ENCODE results near the gene KIF12.

Gene KIF12

DNA sequence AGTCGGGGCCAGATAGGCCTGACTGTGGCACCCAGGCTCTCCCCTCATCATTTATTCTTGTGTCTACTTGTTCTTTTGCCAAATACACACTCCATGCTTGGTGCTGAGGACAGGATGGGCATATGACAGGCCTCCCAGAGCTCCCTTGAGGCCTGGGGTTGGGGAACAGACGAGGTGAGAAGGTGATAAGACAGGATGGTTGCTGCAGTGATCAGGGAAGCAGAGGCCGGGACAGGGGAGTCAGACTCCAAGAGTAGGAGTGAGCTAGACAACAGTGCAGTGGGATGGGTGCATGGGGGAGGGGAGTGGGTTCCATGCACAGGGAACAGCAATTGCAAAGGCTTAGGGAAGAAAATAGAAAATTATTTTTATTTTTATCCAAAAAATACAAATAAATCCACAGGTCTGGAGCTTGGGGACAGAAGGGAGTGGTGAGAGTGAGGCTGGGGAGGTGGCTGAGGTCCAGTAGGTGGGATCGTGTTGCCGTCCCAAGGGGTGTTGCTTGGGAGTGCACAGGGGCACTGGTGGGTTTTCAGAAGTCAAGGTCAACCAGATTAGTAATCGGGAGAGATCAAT lies 17.6 kb downstream of the KIF12 start:
- TF ChIP-seq, protein P1, sequence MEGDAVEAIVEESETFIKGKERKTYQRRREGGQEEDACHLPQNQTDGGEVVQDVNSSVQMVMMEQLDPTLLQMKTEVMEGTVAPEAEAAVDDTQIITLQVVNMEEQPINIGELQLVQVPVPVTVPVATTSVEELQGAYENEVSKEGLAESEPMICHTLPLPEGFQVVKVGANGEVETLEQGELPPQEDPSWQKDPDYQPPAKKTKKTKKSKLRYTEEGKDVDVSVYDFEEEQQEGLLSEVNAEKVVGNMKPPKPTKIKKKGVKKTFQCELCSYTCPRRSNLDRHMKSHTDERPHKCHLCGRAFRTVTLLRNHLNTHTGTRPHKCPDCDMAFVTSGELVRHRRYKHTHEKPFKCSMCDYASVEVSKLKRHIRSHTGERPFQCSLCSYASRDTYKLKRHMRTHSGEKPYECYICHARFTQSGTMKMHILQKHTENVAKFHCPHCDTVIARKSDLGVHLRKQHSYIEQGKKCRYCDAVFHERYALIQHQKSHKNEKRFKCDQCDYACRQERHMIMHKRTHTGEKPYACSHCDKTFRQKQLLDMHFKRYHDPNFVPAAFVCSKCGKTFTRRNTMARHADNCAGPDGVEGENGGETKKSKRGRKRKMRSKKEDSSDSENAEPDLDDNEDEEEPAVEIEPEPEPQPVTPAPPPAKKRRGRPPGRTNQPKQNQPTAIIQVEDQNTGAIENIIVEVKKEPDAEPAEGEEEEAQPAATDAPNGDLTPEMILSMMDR (IDR thresholded peaks at IDR 0.05; ENCODE audit: borderline replicate concordance, control extremely low read depth, extremely low read depth, insufficient read depth, missing control alignments), result no peak
- in situ Hi-C loops (cut with MboI; ENCODE audit: low sequenced_read_pairs, unreplicated experiment), result no loop called here
- DNase-seq (ENCODE audit: low spot score), result no peak

DNA sequence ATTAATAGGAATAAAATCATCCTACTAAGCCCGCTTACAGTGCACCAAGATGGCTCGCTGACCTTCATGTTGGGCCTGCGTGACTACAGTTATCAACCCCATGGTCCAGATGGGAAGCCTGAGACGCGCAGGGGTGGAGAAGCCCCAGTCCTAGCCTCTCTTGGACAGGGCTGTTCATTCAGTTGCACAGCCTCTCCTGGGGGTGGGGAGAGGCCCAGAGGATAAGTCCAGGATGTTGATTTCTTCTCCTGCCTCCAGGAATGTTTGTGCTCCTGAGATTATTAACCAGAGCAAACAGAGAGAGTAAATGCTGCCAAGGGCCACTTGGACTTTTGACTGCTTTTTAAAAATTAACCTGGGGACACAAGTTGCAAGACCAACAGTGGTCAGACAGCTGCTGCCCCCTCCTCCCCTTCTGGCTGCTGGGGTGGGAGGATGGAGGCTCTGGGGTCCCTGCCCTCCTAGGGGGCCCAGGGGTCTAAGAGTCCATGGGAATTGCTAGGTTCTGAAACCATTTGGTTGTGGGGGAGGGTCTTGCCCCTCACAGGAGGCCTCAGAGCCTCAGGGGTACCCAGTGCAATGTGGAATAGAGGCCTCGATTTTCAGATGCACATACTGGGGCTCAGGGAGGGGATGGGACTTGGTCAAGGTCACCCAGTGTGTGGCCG lies 18.2 kb downstream of the KIF12 start:
- DNase-seq (ENCODE audit: low spot score), result no peak
- in situ Hi-C loops (cut with MboI; ENCODE audit: low sequenced_read_pairs, unreplicated experiment), result no loop called here
- TF ChIP-seq, protein P1 (IDR thresholded peaks at IDR 0.05; ENCODE audit: borderline replicate concordance, control extremely low read depth, extremely low read depth, insufficient read depth, missing control alignments), result no peak

DNA sequence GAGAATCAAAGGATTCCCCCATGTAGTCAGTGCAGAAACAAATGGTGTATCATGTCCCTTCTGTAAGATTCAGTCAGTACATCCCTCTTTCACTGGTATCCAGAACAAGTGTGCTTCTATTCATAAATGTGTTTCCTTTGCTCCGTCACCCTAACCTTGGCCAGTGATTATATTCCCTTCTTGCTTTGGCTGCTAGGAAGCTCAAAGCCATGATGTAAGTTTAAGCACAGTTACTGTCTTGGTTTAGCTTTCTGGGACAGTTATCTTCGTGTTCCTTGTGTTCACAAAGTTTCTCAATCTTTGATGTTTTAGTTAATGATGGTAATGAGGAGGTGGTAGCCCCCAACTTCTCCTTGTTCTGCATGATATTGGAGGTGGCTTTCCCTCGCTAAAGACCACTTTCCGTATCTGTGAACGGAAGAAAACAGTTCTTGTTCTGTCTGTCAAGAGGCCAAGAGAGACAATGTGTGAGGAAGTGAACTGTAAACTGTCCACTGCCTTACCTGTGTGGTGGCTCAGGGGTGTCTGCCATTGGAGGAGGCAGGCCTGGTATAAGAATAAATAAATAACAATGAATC lies 18.8 kb downstream of the KIF12 start:
- no peak for DNase-seq (ENCODE audit: low spot score)
- TF ChIP-seq, protein P1 (IDR thresholded peaks at IDR 0.05; ENCODE audit: borderline replicate concordance, control extremely low read depth, extremely low read depth, insufficient read depth, missing control alignments), result no peak
- in situ Hi-C loops (cut with MboI; ENCODE audit: low sequenced_read_pairs, unreplicated experiment), result no loop called here

DNA sequence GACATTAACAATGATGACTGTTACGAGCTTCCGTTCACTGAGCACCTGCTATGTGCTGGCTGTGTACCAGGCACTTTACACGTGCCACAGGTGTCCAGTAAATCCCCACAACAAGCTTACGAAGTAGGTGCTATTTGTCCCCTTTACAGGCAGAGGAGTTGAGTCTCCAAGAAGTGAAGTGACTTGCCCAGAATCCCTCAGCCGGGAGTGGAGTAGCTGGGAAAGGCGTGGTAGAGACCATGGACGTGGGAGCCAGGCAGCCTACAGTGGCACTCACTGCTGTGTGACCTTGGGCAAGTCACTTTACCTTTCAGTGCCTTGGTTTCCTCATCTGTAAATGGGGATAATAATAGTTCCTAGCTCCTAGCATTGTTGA lies 20.3 kb downstream of the KIF12 start:
- in situ Hi-C loops (cut with MboI; ENCODE audit: low sequenced_read_pairs, unreplicated experiment), result no loop called here
- TF ChIP-seq, protein P1 (IDR thresholded peaks at IDR 0.05; ENCODE audit: borderline replicate concordance, control extremely low read depth, extremely low read depth, insufficient read depth, missing control alignments), result no peak
- no peak for DNase-seq (ENCODE audit: low spot score)

GRCh38 chr9:114078021-114078780 lies 20.9 kb downstream of the KIF12 start, which contains the start of gene AMBP:
TSS of gene AMBP (minus strand) at chr9:114078300. CDS start at chr9:114078209, 91 bp downstream.
- in situ Hi-C loops (cut with MboI; ENCODE audit: low sequenced_read_pairs, unreplicated experiment), result no loop called here
- DNase-seq (ENCODE audit: low spot score), result no peak

More at GRCh38 chr9:114078021-114078780, 20.9 kb downstream of the KIF12 start, which contains the start of gene AMBP:
- TF ChIP-seq, protein P1 (IDR thresholded peaks at IDR 0.05; ENCODE audit: borderline replicate concordance, control extremely low read depth, extremely low read depth, insufficient read depth, missing control alignments), result no peak

Measured in GM13976 (cell line).